B cell (primary cell): Measurements from ENCODE around the gene SAA4. TPM values are rescaled to one million over a fixed set of nuclear protein-coding genes. Genes with fewer than 3 reads are reported as not detected.

Experiments used
- ATAC-seq: fragments of 200-7000 bp; cut with Tn5 transposase; one replicate; pipeline ENCODE4 v1.10.0; 2021; ENCODE audit warnings: low read depth, mild to moderate bottlenecking, moderate number of reproducible peaks, moderate library complexity
- CTCF ChIA-PET: fragments of 350-600 bp; sonication (Branson Sonifier 250); formaldehyde crosslinking; loops from one replicate; lab custom pipeline; 2021; ENCODE audit warnings: antibody characterized with exemption, inconsistent platforms; lab: Charles Lee
- POLR2A ChIA-PET: fragments of 350-600 bp; sonication (Branson Sonifier 250); formaldehyde crosslinking; loops from one replicate; lab custom pipeline; 2021; ENCODE audit warnings: antibody characterized with exemption; lab: Charles Lee
- DNase-seq: peaks from one replicate; pipeline ENCODE4 v3.0.0; 2013
- H2AFZ ChIP-seq: 2 replicates; pipeline ENCODE4 v1.6.1; 2012; ENCODE audit warnings: mild to moderate bottlenecking, low read depth, low read length; ENCODE audit not compliant: insufficient read depth, poor library complexity, severe bottlenecking
- H3K27ac ChIP-seq, 2 donors: 1 replicate in 1 of 2; 2 replicates in 1 of 2; pipeline ENCODE4 v1.5.1; 2012 to 2013; ENCODE audit warnings: low read length in 2 of 2, mild to moderate bottlenecking in 2 of 2, moderate library complexity in 1 of 2
- H3K27me3 ChIP-seq, 4 experiments: fragments of 200-600 bp in 1 of 4; sonication (generic) in 1 of 4; replicated peaks in 1 of 4; 1 replicate in 2 of 4; 2 replicates in 2 of 4; pipeline versions ENCODE4 v1.6.1 to v1.7.0; 2013 to 2016; ENCODE audit warnings: low read length in 3 of 4, mild to moderate bottlenecking in 2 of 4, mixed read lengths in 1 of 4, moderate library complexity in 1 of 4; ENCODE audit not compliant: insufficient read depth in 4 of 4, control insufficient read depth in 3 of 4; ENCODE audit errors: control extremely low read depth in 1 of 4
- H3K36me3 ChIP-seq, 2 experiments: replicated peaks in 1 of 2; 1 replicate in 1 of 2; 2 replicates in 1 of 2; pipeline versions ENCODE4 v1.6.1 to v1.7.1; 2013; ENCODE audit warnings: low read length in 1 of 2; ENCODE audit not compliant: insufficient read depth in 2 of 2, control insufficient read depth in 1 of 2; ENCODE audit errors: control extremely low read depth in 1 of 2, extremely low read depth in 1 of 2
- H3K4me1 ChIP-seq, 2 donors: fragments of 200-600 bp in 1 of 2; sonication (generic) in 1 of 2; 1 replicate in 1 of 2; 2 replicates in 1 of 2; pipeline versions ENCODE4 v1.5.1 to v1.6.1; 2013 to 2017; ENCODE audit warnings: low read length in 2 of 2; ENCODE audit not compliant: control insufficient read depth in 2 of 2, insufficient read depth in 2 of 2
- H3K4me2 ChIP-seq: replicated peaks from 2 replicates; pipeline ENCODE3; 2012; ENCODE audit warnings: mild to moderate bottlenecking, low read depth, low read length; ENCODE audit not compliant: poor library complexity, severe bottlenecking
- H3K4me3 ChIP-seq, 5 experiments: fragments of 200-600 bp in 1 of 5; sonication (generic) in 1 of 5; 1 replicate in 3 of 5; 2 replicates in 2 of 5; pipeline versions ENCODE4 v1.5.1 to v1.7.0; 2011 to 2016; ENCODE audit warnings: low read length in 4 of 5, mild to moderate bottlenecking in 4 of 5, low read depth in 2 of 5, control low read depth in 1 of 5, moderate library complexity in 1 of 5; ENCODE audit not compliant: insufficient read depth in 1 of 5; ENCODE audit errors: control extremely low read depth in 1 of 5, extremely low read depth in 1 of 5
- H3K79me2 ChIP-seq: fragments of 200-600 bp; sonication (generic); one replicate; pipeline ENCODE4 v1.6.0; 2016; ENCODE audit warnings: low read length; ENCODE audit not compliant: control insufficient read depth, insufficient read depth
- H3K9ac ChIP-seq: fragments of 200-600 bp; sonication (generic); 2 replicates; pipeline ENCODE4 v1.6.1; 2017; ENCODE audit warnings: mild to moderate bottlenecking, low read length, moderate library complexity
- H3K9me3 ChIP-seq, 3 donors: one replicate each; pipeline versions ENCODE4 v1.6.1 to v1.7.1; 2013; ENCODE audit warnings: low read length in 2 of 3; ENCODE audit not compliant: control insufficient read depth in 2 of 3, insufficient read depth in 1 of 3; ENCODE audit errors: control extremely low read depth in 1 of 3
- H4K20me1 ChIP-seq: 2 replicates; pipeline ENCODE4 v1.6.0; 2012; ENCODE audit warnings: mild to moderate bottlenecking, low read length; ENCODE audit not compliant: insufficient read depth, control insufficient read depth, poor library complexity, severe bottlenecking
- H3K27ac Mint-ChIP-seq: one replicate; pipeline ENCODE4 v1.8.0; 2021; ENCODE audit warnings: mixed read lengths
- H3K27me3 Mint-ChIP-seq: one replicate; pipeline ENCODE4 v1.8.0; 2021; ENCODE audit warnings: mixed read lengths
- H3K4me1 Mint-ChIP-seq: one replicate; pipeline ENCODE4 v1.8.0; 2021; ENCODE audit warnings: mixed read lengths
- H3K4me3 Mint-ChIP-seq: one replicate; pipeline ENCODE4 v1.8.0; 2021; ENCODE audit warnings: mixed read lengths
- H3K9me3 Mint-ChIP-seq: one replicate; pipeline ENCODE4 v1.8.0; 2022; ENCODE audit warnings: mixed read lengths; ENCODE audit not compliant: insufficient read depth
- EZH2 ChIP-seq: IDR thresholded peaks from 2 replicates; pipeline ENCODE4 v1.6.1; 2012; ENCODE audit warnings: borderline replicate concordance, low read depth, mild to moderate bottlenecking, moderate library complexity, low read length; ENCODE audit not compliant: insufficient read depth, poor library complexity, severe bottlenecking
- WGBS: methylation state at CpG from one replicate; pipeline ENCODE4 v1.1.5; 2013; ENCODE audit warnings: missing lambda C conversion rate; ENCODE audit not compliant: insufficient coverage; 5-methylcytosine and 5-hydroxymethylcytosine counted together
- intact Hi-C: fragments of 100-400 bp; cut with micrococcal nuclease; formaldehyde crosslinking; loops from one replicate; pipeline ENCODE4 v1.10.0; 2022
- polyA plus RNA-seq: library from polyadenylated mRNA; depleted of rRNA; stranded (reverse); fragments of >200 nt; gene quantifications from 2 replicates; pipeline ENCODE4 v1.2.3, GENCODE V29; 2012
- total RNA-seq, 2 donors: library from RNA; stranded (reverse); fragments of 120-200 nt in 1 of 2; gene quantifications; 1 replicate in 1 of 2; 2 replicates in 1 of 2; pipeline versions ENCODE4 v1.2.3 to v1.2.4, GENCODE V29; 2013 to 2022
- TF ChIP-seq, protein P1 (sequence below): fragments of 200-600 bp; IDR thresholded peaks from one replicate; pipeline ENCODE4 v1.8.0; 2022; ENCODE audit warnings: antibody characterized with exemption, mild to moderate bottlenecking

SAA4 gene
- total and polyA plus RNA-seq, 2 donors (not counting 1 experiment from before 2014, with no cell fraction given) = not detected

DNA sequence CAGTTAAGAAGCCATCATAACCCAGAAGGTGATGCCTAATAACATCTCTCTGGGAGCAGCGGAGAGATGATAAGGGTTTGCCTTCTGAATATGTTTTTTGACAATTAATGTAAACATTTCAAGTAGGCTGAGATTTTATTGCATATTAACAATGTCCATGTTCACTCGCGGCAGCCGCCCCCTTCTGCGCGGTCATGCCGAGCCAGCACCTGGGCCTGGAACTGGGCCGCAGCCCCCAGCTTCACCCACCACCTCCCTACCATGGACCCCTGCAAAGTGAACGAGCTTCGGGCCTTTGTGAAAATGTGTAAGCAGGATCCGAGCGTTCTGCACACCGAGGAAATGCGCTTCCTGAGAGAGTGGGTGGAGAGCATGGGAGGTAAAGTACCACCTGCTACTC is 25.1 kb upstream of the SAA4 start:
- Mint-ChIP-seq H3K4me1 (peaks cover 9% of the 10 kb centered on the region), H3K9me3 (no peaks in the 10 kb centered on the region), H3K27me3 (peaks cover 1% of the 10 kb centered on the region), H3K4me3 (no peak overlapping the region), H3K27ac (no peak overlapping the region)
- TF ChIP-seq, protein P1, sequence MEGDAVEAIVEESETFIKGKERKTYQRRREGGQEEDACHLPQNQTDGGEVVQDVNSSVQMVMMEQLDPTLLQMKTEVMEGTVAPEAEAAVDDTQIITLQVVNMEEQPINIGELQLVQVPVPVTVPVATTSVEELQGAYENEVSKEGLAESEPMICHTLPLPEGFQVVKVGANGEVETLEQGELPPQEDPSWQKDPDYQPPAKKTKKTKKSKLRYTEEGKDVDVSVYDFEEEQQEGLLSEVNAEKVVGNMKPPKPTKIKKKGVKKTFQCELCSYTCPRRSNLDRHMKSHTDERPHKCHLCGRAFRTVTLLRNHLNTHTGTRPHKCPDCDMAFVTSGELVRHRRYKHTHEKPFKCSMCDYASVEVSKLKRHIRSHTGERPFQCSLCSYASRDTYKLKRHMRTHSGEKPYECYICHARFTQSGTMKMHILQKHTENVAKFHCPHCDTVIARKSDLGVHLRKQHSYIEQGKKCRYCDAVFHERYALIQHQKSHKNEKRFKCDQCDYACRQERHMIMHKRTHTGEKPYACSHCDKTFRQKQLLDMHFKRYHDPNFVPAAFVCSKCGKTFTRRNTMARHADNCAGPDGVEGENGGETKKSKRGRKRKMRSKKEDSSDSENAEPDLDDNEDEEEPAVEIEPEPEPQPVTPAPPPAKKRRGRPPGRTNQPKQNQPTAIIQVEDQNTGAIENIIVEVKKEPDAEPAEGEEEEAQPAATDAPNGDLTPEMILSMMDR = no peak
- no peak for TF ChIP-seq EZH2
- ATAC-seq (no peak), DNase-seq (no peak)
- H3K4me3 ChIP-seq = no peak overlapping the region
- H3K9me3 ChIP-seq = no peaks in the 10 kb centered on the region
- POLR2A ChIA-PET = no interaction called here
- no peaks in the 10 kb centered on the region for H3K4me1 ChIP-seq
- no peaks in the 10 kb centered on the region for H3K36me3 ChIP-seq
- no peak overlapping the region for H3K9ac ChIP-seq
- H4K20me1 ChIP-seq = no peaks in the 10 kb centered on the region
- CTCF ChIA-PET = no interaction called here
- H3K79me2 ChIP-seq = no peaks in the 10 kb centered on the region
- intact Hi-C loops = no loop called here
- H2AFZ ChIP-seq = no peak overlapping the region
- 96% methylated on average over 4 of the region's 14 CpGs for WGBS
- H3K27me3 ChIP-seq = peaks cover 0 to 3% (median 0%) of the 10 kb centered on the region in 4 experiments
- H3K4me2 ChIP-seq = no peak overlapping the region
- no peak overlapping the region for H3K27ac ChIP-seq

DNA sequence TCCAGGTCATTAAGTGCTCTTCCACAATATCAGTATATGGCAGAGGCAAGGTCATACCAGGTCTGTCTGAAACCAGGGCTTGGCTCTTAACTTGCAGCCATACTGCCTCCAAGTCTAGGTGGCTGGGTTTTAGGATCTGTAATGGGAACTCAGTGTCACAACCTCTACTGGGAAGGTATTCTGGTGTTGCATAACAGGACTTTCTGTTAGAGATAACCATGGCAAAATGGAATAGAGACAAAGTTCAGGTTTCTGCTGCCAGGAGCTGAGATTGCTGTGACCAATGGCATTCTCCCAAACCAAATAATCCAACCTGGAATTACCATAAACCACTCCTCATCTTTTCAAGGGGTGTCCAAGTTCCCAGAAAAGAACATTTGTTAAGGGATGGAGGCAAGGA is 22.7 kb upstream of the SAA4 start:
- H3K4me3 Mint-ChIP-seq = no peak overlapping the region
- Histone ChIP-seq H3K9me3 (no peaks in the 10 kb centered on the region), H3K27me3 (peaks cover 0 to 3% (median 0%) of the 10 kb centered on the region in 4 experiments), H2AFZ (no peak overlapping the region), H3K9ac (no peak overlapping the region), H3K36me3 (no peaks in the 10 kb centered on the region), H3K4me3 (no peak overlapping the region), H4K20me1 (no peaks in the 10 kb centered on the region), H3K79me2 (no peaks in the 10 kb centered on the region), H3K27ac (no peak overlapping the region), H3K4me2 (no peak overlapping the region), H3K4me1 (no peaks in the 10 kb centered on the region)
- no peak for ATAC-seq
- no peak for DNase-seq
- peaks cover 4% of the 10 kb centered on the region for H3K4me1 Mint-ChIP-seq
- ChIA-PET CTCF (no interaction called here), POLR2A (no interaction called here)
- peaks cover 6% of the 10 kb centered on the region for H3K27me3 Mint-ChIP-seq
- H3K27ac Mint-ChIP-seq = no peak overlapping the region
- no peaks in the 10 kb centered on the region for H3K9me3 Mint-ChIP-seq
- TF ChIP-seq, protein P1 = no peak
- intact Hi-C loops = no loop called here
